GM12801 (cell line): ENCODE data around the gene SAE1.

ENCODE experiments used
- TF ChIP-seq, protein P1 (sequence below): IDR thresholded peaks from one replicate; pipeline ENCODE4 v1.5.1; 2011; ENCODE audit warnings: control low read depth; ENCODE audit not compliant: insufficient read length; ENCODE audit errors: extremely low read depth

Gene SAE1

DNA sequence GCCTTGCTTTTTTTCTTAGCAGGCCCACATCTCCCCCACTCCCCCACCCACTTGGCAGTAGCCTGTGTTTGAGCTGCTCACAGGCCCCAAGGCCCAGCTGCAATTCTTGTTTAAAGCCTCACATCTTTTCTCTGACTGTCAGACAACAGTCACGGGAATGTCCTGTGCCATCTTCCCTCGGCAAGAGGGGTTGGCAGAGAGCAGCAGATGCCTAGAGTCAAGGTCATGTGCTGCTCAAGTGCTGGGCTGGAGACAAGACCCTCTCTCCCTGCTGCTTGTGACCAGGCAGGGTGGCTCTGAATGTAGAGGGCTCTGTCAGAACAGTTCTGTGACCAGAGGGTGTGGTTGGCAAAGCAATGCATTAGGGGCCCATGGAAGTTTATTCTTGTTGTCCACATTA, 53.0 kb downstream of the SAE1 start:
- TF ChIP-seq, protein P1, sequence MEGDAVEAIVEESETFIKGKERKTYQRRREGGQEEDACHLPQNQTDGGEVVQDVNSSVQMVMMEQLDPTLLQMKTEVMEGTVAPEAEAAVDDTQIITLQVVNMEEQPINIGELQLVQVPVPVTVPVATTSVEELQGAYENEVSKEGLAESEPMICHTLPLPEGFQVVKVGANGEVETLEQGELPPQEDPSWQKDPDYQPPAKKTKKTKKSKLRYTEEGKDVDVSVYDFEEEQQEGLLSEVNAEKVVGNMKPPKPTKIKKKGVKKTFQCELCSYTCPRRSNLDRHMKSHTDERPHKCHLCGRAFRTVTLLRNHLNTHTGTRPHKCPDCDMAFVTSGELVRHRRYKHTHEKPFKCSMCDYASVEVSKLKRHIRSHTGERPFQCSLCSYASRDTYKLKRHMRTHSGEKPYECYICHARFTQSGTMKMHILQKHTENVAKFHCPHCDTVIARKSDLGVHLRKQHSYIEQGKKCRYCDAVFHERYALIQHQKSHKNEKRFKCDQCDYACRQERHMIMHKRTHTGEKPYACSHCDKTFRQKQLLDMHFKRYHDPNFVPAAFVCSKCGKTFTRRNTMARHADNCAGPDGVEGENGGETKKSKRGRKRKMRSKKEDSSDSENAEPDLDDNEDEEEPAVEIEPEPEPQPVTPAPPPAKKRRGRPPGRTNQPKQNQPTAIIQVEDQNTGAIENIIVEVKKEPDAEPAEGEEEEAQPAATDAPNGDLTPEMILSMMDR: no peak

DNA sequence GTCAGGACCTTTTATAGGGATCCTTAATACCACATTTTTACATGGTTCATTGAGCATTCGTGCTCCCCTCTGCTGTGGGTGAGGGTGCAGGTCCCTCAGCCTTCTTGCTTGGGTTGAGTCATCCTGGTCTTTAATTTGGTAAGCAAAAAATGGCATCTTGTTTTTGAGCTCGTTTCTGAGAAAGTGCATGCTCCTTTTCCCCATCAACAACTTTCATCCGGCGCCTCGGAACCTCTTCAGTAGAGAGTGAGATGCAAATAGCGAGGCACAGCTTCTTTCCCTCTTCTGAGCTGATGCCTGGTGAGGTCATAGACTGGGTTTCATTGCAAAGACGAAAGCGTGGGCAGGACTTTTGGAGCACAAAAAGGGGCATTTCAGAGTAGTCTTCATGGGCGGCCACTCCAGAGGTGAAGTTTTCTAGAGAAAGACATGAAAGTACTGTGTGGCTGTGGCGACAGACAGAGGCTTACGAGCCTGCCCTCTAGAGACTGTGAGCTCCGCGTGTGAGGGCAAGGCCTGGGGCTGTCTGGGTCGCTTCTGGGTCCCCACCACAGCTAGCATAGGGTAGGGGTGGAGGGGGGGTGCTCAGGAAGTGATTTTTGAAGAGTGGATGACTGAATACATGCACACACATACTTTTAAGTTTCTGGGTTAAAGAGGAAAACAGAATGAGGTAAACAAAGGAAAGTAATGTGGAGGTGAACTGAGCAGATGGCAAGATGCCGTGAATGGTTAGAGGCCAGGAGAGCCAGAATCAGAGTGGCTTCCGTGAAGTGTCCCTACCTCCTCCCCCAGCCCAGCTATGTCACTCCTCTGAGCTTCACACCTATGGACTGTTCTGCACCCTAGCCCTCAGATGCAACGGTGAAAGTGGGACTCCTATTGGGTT, 56.1 kb downstream of the SAE1 start:
- TF ChIP-seq, protein P1: no peak

DNA sequence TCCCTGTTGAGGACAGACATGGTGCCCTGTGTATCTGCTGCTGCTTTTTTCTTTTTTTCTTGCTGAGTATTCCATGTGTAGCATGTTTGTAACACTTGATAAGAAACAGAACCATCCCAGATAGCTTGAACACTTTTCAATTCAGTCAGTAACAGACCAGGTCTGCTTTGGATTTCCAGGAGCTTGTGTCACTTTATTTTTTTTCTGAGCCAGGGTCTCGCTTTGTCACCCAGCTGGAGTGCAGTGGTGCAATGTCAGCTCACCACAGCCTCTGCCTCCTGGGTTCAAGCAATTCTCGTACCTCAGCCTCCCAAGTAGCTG, 56.7 kb downstream of the SAE1 start:
- TF ChIP-seq, protein P1: no peak

DNA sequence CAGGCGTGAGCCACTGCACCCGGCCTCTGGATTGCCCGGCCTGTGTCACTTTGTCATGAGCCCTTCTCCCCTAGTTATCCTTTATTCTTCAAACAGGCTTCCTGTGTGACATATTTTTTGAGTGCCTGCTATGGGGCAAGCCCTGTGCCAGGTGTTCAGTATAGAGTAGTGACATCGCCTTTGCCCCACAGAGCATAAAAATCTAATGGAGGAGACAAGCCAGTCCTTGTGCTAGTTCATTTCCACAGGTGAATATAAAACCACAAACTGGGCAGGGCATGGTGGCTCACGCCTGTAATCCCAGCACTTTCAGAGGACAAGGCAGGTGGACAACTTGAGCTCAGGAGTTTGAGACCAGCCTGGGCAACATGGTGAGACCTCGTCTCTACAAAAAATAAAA, 57.2 kb downstream of the SAE1 start:
- TF ChIP-seq, protein P1: no peak

DNA sequence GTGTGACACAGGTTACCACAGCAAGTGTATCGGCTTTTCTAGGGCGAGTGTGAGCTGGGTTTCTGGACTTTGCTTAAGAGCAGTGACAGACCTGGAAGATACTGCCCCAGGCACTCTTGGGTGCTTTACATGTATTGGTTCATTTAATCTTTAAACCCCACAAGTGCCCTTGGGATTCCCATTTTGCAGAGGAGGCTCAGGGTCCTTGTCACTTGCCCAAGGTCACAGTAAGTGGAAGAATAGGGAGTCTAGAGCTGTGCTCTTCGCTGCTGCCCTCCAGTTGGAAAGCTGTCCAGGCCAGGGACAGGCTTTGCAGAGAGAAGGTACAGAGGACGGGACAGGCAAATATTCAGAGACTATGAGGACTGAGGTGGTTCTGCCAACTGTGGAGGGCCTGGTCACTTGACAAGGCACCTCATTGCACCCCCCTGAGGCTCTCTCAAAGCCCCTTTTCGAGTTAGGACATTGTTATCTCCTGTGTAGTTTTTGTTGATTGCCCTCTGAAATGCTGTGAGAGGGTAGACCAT, 57.9 kb downstream of the SAE1 start:
- TF ChIP-seq, protein P1: no peak

DNA sequence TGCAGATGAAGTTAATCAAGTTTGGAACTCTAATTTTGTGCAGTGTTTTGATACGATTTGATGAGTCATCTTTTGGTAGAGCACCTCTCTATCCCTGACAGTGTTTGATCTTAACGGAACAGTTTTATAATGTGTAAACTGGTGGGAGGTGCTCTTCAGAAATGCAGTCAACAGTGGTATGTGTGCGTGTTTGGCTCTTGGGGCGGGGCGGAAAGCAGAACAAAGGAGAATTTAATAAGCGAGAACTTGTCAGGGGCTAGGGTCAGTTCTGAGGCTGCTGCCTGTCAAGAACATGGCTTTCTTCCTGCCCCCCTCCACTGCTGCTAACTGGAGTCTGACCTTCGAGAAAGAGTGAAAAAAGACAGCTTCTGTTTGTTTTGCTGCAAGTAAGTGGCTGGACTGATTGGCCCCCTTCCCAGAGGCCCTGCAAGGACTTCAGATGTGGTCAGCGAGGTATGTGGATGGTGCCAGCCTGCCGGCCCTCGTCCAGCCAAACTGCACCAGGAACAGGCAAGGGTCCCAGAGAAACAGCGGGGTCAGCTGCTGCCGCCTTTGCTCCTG, 59.6 kb downstream of the SAE1 start:
- TF ChIP-seq, protein P1: no peak

DNA sequence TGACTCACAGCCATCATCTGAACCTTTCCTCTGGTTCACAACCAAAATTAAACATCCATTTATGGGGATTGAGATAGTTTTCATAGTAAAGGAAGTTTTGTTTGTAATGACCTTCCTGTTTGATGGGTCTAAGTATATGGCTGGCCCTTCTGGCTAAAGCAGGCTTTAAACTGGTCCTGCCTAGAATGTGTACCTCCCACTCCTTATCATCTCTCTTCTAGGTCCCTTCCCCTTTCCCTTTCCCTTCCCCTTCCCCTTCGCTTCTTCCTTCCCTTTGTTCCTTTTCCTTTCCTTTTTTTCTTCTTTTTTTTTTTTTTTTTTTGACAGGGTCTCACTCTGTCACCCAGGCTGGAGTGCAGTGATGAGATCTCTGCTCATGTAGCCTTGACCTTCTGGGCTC, 64.8 kb downstream of the SAE1 start:
- TF ChIP-seq, protein P1: no peak
